ENCODE results near the gene MTHFSD. TPM values are rescaled to one million over a fixed set of nuclear protein-coding genes. Genes with fewer than 3 reads are reported as not detected.

MTHFSD gene
- total RNA-seq, 6 experiments from 2014 or later = 5.9 to 11.6 (median 9.0) TPM

GRCh38 chr16:86531191-86531545, 23.9 kb downstream of the MTHFSD start:
- H3K36me3 ChIP-seq = peaks cover 0 to 3% (median 0%) of the 10 kb centered on the region in 4 donors
- no peaks in the 10 kb centered on the region for H3K27me3 ChIP-seq
- DNase-seq (peak in 2 of 3 donors; percentile 23 to 53), ATAC-seq (peak in 2 of 4 donors; percentile 20 to 42)
- no peak overlapping the region for H3K27ac ChIP-seq
- TF ChIP-seq POLR2A (IDR thresholded peaks at IDR 0.05) = no peak
- TF ChIP-seq, protein P1, sequence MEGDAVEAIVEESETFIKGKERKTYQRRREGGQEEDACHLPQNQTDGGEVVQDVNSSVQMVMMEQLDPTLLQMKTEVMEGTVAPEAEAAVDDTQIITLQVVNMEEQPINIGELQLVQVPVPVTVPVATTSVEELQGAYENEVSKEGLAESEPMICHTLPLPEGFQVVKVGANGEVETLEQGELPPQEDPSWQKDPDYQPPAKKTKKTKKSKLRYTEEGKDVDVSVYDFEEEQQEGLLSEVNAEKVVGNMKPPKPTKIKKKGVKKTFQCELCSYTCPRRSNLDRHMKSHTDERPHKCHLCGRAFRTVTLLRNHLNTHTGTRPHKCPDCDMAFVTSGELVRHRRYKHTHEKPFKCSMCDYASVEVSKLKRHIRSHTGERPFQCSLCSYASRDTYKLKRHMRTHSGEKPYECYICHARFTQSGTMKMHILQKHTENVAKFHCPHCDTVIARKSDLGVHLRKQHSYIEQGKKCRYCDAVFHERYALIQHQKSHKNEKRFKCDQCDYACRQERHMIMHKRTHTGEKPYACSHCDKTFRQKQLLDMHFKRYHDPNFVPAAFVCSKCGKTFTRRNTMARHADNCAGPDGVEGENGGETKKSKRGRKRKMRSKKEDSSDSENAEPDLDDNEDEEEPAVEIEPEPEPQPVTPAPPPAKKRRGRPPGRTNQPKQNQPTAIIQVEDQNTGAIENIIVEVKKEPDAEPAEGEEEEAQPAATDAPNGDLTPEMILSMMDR (IDR thresholded peaks at IDR 0.05) = no peak
- no peaks in the 10 kb centered on the region for H3K9me3 ChIP-seq
- 89% methylated on average over 1 of the region's 7 CpGs for WGBS (ENCODE audit: insufficient coverage, low coverage, low lambda C conversion rate, missing lambda C conversion rate)
- H3K4me3 ChIP-seq = no peak overlapping the region
- H3K4me1 ChIP-seq = no peaks in the 10 kb centered on the region
- intact Hi-C loops (cut with DNase I) = no loop called here

- DNase-seq = peak in 1 of 3 donors; percentile 5
- Histone ChIP-seq H3K9me3 (no peaks in the 10 kb centered on the region), H3K27ac (no peak overlapping the region), H3K27me3 (no peaks in the 10 kb centered on the region), H3K4me1 (no peaks in the 10 kb centered on the region), H3K36me3 (peaks cover 0 to 3% (median 0%) of the 10 kb centered on the region in 4 donors), H3K4me3 (no peak overlapping the region)
- intact Hi-C loops (cut with DNase I) = no loop called here
- 77% methylated on average over 22 of the region's 31 CpGs for WGBS (ENCODE audit: insufficient coverage, low coverage, low lambda C conversion rate, missing lambda C conversion rate)
- TF ChIP-seq, protein P1 (IDR thresholded peaks at IDR 0.05) = no peak
- TF ChIP-seq POLR2A (IDR thresholded peaks at IDR 0.05) = no peak
- ATAC-seq = no peak
Measured at GRCh38 chr16:86530251-86531190, 24.5 kb downstream of the MTHFSD start.

DNA sequence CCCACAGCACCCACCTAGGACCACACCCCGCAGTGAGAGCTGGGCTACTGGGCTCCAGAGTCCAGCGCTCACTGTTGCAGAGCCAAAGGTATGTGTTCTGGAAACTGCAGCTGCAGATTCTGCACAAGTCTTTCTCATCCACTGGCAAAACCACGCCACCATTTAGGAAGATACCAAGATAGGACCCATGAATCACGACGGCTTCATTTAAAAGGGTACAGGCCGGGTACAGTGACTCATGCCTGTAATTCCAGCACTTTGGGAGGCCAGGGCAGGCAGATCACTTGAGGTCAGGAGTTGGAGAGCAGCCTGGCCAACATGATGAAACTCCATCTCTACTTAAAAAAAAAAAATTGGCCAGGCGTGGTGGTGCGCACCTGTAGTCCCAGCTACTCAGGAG, 25.9 kb downstream of the MTHFSD start:
- 76% methylated on average over 5 of the region's 8 CpGs for WGBS (ENCODE audit: insufficient coverage, low coverage, low lambda C conversion rate, missing lambda C conversion rate)
- H3K4me1 ChIP-seq = no peaks in the 10 kb centered on the region
- DNase-seq (peak in 1 of 3 donors; percentile 2), ATAC-seq (no peak)
- no peaks in the 10 kb centered on the region for H3K9me3 ChIP-seq
- H3K4me3 ChIP-seq = no peak overlapping the region
- TF ChIP-seq, protein P1 (IDR thresholded peaks at IDR 0.05) = no peak
- no peak for TF ChIP-seq POLR2A (IDR thresholded peaks at IDR 0.05)
- intact Hi-C loops (cut with DNase I) = no loop called here
- no peaks in the 10 kb centered on the region for H3K27me3 ChIP-seq
- peaks cover 0 to 3% (median 0%) of the 10 kb centered on the region in 4 donors for H3K36me3 ChIP-seq
- no peak overlapping the region for H3K27ac ChIP-seq

- H3K4me1 ChIP-seq = no peaks in the 10 kb centered on the region
- H3K4me3 ChIP-seq = no peak overlapping the region
- TF ChIP-seq, protein P1 (IDR thresholded peaks at IDR 0.05) = no peak
- no peak for TF ChIP-seq POLR2A (IDR thresholded peaks at IDR 0.05)
- WGBS (ENCODE audit: insufficient coverage, low coverage, low lambda C conversion rate, missing lambda C conversion rate) = 88% methylated on average over 21 of the region's 38 CpGs
- no peaks in the 10 kb centered on the region for H3K9me3 ChIP-seq
- no peak for DNase-seq
- intact Hi-C loops (cut with DNase I) = no loop called here
- no peaks in the 10 kb centered on the region for H3K36me3 ChIP-seq
- no peak overlapping the region for H3K27ac ChIP-seq
- no peaks in the 10 kb centered on the region for H3K27me3 ChIP-seq
- ATAC-seq = peak in 1 of 4 donors; percentile 23
Measured at GRCh38 chr16:86528061-86528929, 26.7 kb downstream of the MTHFSD start.

Data from right lobe of liver (tissue), 6 donors.